Germinal center (tissue), 1 donor: Measurements from ENCODE around the gene DDX55.
"Not testable (repeated sequence)": the region's sequence is repeated elsewhere in the genome, so short reads cannot be mapped to it uniquely, and the experiment has no call there.

Experiments used
- DNase-seq: peaks from one replicate; pipeline ENCODE4 v3.0.0; 2012; ENCODE audit warnings: mixed read lengths, low spot score

Gene DDX55

DNA sequence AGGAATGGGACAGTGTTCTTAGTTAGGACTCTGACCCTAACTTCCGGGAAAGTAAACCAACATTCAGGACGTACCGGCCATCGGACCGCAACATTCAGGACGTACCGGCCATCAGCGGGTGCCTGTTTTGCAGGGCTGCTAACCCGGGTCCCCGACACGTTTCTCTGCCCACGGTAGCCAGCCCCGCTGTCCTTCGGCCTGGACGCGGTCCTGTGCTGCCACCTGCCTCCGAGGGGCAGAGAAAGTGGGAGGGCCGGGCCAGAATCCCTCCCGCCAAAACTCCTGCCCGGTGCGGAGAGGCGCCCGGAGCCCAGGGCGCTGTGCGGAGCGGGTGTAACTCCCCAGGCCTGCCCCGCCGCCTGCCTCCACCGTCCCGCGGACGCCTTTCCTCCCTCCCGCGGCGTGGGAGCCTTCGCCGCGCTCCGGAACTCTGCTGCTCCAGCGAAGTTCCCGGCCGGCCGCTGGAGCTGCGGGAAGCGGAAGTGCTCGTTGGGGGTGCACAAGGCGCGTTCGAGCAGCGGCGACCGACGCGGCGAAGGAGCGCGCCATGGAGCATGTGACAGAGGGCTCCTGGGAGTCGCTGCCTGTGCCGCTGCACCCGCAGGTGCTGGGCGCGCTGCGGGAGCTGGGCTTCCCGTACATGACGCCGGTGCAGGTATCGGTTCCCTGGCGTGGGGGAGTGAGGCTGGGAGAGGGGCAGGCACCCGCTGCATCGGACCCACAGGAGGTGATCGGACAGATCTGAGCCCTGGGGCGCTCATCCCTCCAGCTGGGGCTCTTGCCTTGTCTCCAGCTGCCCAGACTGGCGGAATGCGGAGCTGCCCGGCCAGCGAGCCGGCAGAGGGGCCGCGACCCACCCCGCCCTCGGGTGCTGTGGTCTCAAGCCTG lies at the start of gene DDX55:
Gene DDX55, plus strand, starts transcription at position 498 of the 888 bp plus-strand sequence. Its CDS starts 50 bp downstream, at position 548.
- peak; percentile 84 for DNase-seq

- not testable (repeated sequence) for DNase-seq
These were observed 47.8 kb upstream of the DDX55 start for GRCh38 chr12:123554136-123554535.

DNA sequence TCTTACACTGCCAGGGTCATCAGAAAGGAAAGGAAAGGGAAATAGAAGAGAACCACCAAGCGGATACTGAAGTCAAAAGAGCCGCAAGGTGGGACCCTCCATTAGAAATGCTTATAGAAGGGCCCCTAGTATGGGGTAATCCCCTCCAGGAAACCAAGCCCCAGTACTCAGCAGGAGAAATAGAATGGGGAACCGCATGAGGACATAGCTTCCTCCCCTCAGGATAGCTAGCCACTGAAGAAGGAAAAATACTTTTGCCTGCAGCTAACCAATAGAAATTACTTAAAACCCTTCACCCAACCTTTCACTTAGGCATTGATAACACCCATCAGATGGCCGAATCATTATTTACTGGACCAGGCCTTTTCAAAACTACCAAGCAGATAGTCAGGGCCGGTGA lies 47.1 kb upstream of the DDX55 start:
- not testable (repeated sequence) for DNase-seq

GRCh38 chr12:123558487-123558886 lies 43.4 kb upstream of the DDX55 start:
- DNase-seq = not testable (repeated sequence)

- DNase-seq = no peak
These were observed 42.4 kb upstream of the DDX55 start for GRCh38 chr12:123559468-123559867.

DNA sequence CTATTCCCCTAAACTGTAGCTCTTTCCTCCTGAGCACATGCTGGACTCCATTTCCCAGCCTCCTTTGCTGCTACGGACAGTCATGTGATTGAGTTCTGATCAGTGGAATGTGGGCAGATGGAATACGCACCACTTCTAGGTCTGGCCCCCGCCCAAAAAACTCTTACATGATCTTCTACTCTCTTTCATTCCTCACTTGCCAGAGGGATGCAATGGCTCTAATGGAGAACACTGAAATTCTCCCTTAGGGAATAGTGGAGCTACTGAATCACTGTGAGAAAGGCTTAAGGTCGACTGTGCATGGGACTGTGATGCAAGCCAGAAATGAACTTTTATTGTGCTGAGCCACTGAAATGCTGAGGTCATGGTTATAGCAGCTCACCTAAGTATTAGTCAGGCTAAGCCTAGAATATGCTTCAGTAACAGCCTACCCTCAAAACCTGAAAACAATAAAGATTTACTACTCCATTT lies 30.5 kb upstream of the DDX55 start:
- DNase-seq = no peak

DNA sequence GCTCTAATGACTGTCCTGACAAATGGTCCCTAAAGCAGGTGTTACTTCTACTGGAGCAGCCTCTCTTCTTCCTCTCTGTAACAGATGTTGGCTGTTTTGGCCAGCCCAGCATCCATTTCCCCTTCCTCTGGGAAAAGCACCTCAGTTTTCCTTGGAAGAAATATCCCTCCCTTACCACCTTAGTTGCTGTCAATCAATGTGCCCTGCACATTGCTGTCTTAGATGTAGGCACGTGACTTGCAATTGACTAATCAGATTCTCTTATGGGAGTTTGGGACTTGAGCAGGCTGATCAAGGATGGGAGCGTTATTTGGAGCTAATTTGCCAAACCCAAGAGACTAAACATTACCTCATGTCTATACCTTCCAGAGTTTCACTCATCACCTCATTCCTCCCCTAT lies 29.5 kb upstream of the DDX55 start:
- DNase-seq = no peak

GRCh38 chr12:123573870-123574269 lies 28.0 kb upstream of the DDX55 start:
- DNase-seq = no peak

DNA sequence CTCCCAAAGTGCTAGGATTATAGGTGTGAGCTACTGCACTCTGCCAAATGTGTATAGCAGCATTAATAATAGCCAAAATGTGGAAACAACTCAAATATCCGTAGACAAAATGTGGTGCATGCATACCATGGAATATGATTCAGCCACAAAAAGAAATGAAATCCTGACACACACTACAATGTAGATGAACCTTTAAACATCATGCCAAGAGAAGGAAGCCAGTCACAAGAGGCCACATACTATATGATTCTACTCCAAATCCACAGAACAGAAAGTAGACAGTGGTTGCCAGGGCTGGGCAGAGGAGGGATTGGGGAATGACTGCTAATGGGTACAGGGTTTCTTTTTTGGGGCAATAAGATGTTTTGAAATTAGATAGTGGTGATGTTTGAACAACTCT lies 25.3 kb upstream of the DDX55 start:
- no peak for DNase-seq

DNA sequence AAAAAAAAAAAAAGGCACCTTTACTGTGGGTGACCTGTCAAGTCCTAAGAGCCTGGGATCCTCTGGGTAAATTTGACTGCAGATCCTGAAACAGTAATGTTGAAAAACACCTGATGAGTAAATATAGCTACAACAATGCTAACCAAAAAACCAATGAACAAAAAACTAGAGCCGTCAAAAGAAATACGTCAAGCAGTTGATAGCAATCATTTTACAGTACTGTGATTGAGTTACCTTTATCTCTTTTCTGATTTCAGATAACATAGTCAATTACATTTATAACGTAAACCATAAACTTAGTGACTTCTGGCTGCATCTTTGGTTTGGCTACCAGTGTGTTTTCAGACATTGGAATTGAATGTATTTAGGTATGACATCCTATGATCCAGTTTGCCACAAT lies 23.7 kb upstream of the DDX55 start:
- no peak for DNase-seq

DNA sequence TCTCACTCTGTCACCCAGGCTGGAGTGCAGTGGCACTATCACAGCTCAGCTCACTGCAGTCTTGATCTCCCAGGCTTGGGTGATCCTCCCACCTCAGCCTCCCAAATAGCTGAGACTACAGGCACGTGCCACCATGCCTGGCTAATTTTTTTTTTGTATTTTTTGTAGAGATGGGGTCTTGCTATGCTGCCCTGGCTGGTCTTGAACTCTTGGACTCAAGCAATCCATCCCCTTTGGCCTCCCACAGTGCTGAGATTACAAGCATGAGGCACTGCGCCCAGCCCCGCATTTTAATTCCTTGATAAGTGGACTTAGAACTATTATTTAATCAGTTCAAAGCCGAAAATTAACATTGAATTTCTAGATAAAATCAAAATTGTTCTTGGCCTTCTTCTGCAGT lies 23.1 kb upstream of the DDX55 start:
- DNase-seq = not testable (repeated sequence)

- DNase-seq = no peak
These were observed 21.1 kb upstream of the DDX55 start for GRCh38 chr12:123580772-123581171.

DNA sequence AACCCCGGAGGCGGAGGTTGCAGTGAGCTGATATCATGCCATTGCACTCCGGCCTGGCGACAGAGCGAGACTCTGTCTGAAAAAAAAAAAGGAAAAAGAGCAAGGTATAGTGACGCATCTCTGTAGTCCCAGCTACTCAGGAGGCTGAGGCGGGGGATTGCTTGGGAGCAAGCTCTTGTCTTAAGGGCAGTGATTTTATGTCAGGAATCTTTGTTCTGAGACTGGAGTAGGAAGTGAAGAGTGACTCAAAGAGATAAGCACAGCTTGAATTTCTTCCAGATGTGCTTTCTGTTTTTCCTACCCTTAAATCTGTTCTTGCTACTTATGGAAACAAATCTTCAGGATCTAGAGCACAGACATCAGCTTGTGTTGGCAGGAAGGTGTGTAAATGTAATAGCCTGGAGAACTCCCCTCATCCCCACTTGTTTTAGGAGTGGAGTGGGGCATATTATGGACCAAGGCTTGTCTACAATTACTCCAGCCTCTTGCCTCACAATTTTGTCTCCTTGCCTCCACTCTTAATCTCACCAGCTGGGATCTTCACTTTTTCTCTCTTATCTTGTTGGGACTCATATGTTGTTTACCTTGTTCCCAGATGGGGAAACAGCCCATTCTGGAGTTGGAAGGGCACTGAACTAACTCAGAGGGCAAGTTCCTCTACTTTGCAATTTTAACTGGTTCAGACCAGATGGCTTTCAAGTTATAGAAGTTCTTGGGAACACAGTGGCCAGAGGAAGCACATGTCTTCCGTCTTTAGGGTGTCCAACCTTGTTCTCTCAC lies 10.0 kb upstream of the DDX55 start:
- no peak for DNase-seq

DNA sequence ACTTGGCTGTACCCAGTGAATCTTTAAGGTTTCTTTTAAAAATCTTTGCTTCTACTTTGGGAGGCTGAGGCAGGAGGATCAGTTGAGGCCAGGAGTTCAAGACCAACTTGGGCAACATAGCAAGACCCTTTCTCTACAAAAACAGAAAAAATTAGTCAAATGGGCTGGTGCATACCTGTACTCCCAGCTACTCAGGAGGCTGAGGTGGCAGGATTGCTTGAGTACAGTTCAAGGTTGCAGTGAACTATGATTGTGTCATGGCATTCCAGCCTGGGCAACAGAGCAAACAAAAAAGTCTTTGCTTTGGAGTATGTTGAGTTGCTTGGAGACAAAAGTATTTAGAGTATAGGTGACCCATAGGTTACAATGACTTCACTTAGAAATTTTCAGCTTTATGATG lies 6.2 kb upstream of the DDX55 start:
- no peak for DNase-seq

DNA sequence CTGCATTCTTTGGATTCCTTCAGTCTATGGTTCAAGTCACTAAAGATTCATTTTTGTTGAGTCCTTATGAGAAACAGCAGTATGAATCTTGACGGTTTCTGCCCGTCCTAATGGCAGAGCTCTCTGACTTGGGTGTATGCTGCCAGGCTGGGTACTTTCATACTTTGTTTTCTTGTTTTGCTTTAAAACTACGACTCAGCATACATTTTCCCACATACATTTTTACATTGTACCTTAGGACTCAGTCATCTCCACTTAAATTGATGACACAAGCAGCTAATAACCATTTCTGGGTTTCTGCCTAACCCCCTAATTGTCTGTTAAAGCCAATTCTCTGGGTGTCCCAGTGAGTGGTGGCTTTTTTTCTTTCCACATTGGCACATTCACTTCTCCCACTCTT lies 4.8 kb upstream of the DDX55 start:
- DNase-seq = no peak

- DNase-seq = no peak
These were observed 3.4 kb upstream of the DDX55 start for GRCh38 chr12:123598522-123598921.

DNA sequence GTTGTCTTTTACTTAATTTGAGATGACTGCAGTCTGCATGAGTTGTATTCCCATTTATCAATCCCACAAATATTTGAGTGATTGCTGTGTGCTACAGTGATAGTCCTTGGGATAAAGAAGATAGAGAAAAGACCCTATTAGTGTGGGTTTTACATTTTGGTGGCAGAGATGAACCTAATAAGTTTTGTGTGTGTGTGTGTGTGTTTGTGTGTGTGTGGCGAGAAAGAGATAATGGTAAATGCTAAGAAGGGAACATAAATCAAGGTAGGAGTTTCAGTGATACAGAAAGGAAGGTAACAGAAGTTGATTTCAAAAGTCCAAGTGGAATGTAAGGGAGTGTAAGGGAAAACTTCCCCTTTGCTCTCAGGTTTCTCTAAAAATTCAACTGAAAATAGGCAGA lies 2.6 kb upstream of the DDX55 start:
- no peak for DNase-seq

- DNase-seq = no peak
These were observed 2.2 kb upstream of the DDX55 start for GRCh38 chr12:123599721-123600120.

GRCh38 chr12:123602651-123603195 lies 824 bp downstream of the DDX55 start:
- DNase-seq = no peak

- not testable (repeated sequence) for DNase-seq
These were observed 1.6 kb downstream of the DDX55 start for GRCh38 chr12:123603495-123603894.

GRCh38 chr12:123607756-123608155 lies 5.9 kb downstream of the DDX55 start:
- DNase-seq = no peak

DNA sequence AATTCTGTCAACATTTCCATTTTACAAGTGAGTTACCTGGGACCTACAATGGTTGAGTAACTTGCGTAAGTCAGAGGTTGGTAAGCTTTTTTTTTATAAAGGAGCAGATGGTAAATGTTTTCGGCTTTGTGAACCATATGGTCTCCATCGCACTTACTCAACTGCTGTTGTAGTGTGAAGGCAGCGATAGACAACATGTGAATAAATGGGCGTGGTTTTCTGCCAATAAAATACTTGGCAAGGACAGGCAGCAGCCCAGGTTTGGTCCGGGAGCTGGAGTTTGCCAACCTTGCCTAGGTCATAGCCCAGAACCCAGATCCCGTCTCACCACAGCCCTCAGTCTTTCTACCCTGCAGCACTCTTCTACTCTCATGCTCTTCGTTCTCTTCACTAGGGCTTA lies 6.3 kb downstream of the DDX55 start:
- no peak for DNase-seq

DNA sequence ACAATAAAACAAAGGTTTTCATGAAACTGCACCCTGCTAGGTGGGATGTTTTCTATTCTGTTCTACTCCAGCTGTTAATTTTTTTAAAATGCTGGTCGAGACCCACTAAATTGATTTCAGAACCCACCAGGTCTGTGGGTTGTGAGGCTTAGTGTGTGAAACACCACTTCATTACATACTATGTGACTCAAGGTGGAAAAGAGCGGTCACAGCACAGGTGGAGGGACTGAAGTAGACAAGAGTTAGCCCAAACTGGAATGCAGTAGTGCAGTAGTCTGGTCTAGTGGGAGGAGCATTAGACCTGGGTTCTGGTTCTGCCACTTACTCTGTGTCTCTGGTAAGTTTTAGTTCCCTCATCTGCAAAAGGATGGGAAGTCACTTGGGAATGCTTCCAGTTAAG lies 12.2 kb downstream of the DDX55 start:
- no peak for DNase-seq
